Urothelium cell line (cell line): Measurements from ENCODE around the gene SAP130.

Experiments
- DNase-seq: peaks from one replicate; pipeline ENCODE4 v3.0.0; 2011; ENCODE audit warnings: low spot score, mixed read lengths
- FAIRE-seq: peaks from 2 replicates; lab custom pipeline; 2011; peaks lifted over from hg19 to GRCh38; lab: Jason Lieb, UNC

SAP130 gene

DNA sequence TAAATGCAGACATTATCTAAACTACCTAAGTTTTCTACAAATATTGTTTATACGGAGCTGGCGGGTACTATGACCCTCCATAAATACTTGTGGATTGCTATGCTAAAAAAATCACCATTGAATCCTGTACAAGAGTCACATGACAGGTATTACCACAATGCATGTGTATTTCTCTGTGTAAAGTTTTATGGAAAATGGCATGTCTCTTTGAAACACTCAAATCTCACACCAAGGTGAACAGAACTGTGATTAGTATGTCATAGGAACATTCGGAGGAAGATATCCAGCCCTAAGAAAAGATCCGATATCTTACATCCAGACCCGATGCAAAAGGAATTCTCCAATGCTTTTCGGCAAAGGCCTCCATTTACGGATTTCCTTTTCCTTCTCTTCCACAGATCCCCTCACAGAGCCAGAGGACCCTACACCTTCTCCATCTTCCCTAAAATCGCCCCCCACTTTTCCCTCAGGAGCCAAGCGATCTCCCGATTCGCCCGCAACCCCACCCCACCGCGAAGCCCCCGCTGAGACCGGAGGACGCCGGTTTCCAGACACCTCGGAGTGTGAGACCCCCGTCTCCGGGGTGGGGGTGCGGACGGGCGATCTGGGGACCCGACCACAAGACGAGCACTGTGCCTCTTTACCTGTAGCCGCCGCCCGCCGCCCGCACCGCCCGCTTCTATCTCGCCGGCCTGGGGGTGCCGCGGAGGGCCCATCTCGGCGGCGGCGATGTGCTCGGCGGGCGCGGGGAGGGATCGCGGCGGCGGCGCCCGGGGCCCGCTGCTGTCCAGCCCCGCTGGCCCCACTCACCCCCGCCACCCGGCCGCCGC, 1.2 kb downstream of the SAP130 start:
- FAIRE-seq = no peak
- DNase-seq = no peak

DNA sequence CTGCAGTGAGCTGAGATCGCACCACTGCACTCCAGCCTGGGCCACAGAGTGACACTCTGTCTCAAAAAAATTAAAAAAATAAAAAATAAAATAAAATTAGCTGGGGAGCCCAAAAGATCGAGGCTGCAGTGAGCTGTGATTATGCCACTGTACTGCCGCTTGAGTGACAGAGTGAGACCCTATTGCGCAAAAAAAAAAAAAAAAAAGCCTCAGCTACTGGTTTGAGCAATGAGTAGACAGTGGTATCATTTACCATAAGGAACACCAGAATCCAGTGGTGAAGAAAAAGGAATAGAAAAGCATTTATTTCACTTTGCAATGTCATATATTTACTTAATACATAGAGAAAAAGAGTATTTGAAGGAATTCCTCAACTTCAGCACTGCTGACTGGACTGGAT, 3.0 kb downstream of the SAP130 start:
- DNase-seq = no peak

DNA sequence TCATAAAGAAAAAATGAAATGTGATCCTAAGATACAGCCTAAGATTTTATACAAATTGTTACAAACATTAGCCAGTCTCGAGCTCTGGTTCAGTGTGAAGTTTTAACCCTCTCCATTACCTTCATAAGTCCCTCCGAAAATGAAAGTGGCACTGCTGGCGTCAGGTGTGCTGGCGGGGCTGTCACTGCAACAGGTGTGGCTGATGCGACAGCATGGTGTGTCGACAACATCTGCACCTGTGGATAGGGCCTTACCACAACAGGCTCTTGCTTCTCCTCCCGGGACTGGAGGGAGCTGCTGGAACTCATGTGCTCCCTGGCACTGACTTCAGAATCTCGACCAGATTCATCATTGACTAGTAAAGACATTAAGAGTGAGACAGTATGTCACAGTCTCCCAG, 10.3 kb downstream of the SAP130 start:
- DNase-seq = no peak
- no peak for FAIRE-seq

More for the DNA sequence above, 3.0 kb downstream of the SAP130 start:
- no peak for FAIRE-seq

DNA sequence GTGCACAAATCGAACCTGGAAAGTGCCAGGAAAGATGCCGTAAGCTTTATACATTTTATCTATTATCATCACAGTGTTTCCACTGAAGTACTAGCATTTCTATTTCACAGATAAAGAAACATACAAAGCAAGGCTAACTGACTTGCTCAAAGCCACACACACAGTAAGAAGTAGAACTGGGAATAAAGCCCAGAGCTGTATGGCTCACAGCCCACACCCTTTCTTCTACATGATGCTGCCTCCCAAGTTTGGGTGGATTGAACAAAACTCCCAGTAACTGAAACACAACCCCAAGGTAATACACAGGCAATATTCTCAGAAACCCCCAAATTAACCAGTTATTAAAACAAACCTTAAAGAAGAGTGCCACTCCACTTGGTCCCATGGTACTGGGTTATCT, 11.2 kb downstream of the SAP130 start:
- no peak for FAIRE-seq
- DNase-seq = no peak

DNA sequence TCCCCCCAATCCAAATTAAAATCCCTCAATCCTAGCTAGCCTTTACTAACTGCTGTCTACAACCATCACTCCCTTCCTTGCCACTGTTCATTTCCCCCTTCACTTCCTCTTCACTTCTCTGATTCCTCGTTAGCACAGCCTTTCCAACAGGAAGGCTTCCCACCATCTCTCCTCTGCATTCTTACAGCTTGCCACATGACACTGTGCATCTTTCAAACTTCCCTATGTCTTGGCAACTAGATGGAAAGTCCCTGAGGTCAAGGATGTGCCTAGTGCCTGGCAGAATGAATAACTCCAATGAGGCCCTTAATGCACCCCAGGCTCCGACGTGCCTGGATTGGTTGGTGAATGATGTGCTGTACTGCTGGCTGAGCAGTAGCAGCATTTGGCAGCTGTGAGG, 15.2 kb downstream of the SAP130 start:
- no peak for FAIRE-seq

DNA sequence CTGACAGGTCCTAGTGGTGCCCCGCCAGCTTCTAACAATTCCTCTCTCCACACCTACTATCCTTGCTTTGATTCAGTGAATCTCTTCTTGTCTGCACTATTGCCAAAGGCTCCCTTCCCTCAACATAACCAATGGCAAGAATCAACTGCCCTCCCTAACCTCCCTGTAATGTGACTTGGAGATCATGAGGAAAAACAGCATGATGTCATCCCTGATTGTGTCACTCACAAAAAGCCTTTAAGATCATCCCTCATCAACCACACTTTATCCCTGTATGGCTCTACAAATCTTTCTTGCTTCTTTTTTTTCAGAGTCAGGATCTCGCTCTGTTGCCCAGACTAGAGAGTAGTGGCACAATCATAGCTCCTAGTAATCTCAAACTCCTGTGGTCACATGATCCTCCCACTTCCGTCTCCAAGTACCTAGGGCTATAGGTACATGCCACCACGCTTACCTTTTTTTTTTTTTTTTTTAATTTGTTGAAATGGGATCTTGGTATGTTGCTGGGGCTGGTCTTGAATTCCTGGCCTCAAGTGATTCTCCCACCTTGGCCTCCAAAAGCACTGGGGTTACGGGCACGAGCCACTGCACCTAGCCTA, 19.7 kb downstream of the SAP130 start:
- DNase-seq (no peak), FAIRE-seq (no peak)

More for the DNA sequence above, 15.2 kb downstream of the SAP130 start:
- DNase-seq = no peak

DNA sequence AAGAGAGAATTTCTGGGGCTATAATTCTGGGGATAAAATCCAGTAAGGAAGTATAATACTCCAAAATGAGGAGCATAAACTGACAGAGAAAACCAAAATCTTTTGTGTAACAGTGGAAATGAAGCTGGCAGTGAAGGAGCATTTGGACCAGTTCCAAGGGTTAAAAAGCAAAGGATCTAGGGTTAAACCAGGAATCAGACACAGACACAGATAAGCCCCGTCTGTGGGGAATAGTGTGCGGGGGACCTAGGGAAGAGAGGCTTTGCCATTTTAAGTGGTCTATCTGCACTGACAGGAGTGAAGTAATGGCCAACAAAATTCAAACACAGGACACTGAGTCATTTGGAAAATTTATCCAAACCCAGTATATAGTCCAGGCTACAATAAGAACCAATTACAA, 23.4 kb downstream of the SAP130 start:
- FAIRE-seq (no peak), DNase-seq (no peak)

DNA sequence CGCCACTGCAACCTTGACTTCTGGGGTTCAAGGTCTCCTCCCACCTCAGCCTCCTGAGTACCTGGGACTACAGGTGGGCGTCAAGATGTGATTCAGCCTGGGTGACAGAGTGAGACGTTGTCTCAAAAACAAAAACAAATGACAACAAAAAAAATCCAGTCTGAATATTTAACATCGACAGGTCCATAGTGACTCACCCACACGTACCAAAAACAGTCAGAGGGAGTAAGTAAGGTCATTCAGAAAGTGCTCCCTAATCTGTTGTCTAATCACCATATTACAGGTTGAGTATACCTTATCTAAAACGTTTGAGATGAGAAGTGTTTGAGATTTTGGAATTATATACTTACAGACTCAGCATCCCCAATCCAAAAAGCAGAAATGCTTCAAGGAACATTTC, 24.4 kb downstream of the SAP130 start:
- DNase-seq (no peak), FAIRE-seq (no peak)

DNA sequence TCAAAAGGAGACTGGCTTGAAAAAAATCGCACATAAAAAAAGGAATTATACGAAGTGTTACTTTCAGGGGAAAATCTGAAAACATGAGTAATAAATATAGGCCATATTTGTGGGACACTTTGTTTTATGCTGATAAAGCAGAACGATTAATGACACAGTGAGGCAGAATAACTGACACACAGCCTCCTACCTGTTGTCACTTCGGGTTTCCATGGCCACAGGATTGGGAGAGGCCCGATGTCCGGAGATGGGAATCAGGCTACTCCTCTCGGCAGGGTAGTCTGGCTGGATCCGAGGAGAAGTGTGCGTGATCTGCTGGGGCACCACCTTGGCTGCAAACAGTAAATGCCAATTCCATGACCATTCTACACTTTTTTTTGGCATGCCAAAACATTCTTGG, 31.7 kb downstream of the SAP130 start:
- DNase-seq = no peak
- FAIRE-seq = no peak

DNA sequence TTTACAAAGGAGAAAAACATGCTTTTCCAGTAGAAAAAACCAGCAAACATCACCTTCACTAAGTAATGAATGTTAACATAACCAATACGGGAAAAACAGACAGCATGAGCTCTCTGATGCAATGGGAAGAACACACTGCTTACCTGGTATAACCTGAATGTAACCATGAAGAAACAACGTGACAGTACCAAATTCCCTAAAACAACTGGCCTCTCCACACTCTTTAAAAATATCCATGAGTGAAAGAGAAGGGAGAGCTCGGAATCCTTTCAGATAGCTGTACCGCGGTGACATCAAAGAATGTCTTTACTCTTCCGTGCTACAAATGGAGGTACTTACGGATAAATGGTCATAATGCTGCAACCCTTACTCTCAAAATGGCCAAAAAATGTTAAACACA, 32.1 kb downstream of the SAP130 start:
- no peak for DNase-seq
- no peak for FAIRE-seq

DNA sequence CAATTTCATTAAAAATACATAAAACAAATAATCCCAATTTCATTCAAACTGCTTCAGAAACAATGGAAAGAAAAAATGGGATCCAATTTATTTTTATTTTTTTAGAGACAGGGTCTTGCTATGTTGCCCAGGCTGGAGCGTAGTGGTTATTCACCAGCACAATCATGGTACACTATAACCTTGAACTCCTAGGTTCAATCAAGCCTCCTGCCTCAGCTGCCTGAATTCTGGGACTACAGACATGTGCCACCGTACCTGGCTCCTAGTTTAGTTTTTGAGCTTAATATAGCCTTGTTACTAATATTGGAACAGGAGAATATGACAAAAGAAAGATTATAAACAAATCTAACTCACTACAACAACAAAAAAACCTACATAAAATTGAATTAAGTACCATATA, 34.2 kb downstream of the SAP130 start:
- DNase-seq = no peak
- no peak for FAIRE-seq

DNA sequence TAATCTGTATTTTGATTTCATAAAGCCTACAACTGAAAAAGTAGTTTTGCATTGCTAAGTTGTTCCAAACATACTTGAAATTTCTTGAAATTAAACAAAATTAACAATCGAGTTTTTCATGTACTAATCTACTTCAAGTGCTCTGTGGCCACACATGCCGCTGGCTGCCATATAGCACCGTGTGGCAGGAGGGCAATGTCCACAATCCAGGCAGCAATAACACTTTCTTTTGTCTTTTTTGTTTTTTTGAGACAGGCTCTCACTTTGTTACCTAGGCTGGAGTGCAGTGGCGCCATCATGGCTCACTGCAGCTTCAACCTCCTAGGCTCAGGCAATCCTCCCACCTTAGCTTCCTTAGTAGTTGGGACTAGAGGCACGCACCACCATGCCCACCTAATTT, 36.1 kb downstream of the SAP130 start:
- DNase-seq (no peak), FAIRE-seq (no peak)

DNA sequence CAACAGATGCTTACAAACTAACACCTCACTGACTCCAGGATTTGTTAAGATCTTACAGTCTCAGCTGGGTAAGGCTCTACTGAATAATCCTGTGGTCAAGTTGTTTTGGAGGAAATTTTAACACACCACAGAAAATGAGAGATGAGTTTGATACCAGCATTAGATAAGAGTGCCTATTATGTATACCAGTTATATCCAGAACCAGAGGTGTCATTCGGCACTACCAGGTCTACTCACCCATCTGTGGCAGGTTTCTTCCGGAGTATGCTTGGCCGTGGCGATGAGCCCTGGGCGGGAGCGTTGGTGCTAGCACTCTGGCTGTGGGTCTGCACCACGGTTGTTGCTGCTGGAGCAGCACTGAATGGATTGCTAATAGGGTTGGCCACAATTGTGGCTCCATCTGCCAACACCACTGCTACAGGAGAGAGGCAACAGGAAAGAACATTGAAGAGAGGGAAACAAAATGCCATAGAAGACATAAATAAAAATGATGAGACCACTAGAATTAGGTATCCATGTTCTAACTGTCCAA, 41.2 kb downstream of the SAP130 start:
- FAIRE-seq (no peak), DNase-seq (no peak)

DNA sequence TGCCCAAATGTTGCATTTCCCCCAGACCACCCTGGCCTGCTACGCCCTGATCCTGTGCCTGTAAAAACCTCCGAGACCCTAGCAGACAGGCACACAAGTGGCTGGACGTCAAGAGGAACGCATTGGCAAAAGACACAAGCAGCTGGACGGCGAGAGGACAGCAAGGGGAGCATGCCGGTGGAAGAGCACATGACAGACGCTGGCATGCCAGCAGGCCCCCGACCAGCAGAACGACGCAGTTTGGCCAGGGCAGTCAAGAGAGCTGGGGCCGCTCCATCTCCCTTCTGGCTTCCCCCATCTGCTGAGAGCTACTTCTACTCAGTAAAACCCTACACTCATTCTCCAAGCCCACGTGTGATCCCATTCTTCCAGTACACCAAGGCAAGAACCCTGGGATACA, 42.1 kb downstream of the SAP130 start:
- no peak for FAIRE-seq
- DNase-seq = no peak

DNA sequence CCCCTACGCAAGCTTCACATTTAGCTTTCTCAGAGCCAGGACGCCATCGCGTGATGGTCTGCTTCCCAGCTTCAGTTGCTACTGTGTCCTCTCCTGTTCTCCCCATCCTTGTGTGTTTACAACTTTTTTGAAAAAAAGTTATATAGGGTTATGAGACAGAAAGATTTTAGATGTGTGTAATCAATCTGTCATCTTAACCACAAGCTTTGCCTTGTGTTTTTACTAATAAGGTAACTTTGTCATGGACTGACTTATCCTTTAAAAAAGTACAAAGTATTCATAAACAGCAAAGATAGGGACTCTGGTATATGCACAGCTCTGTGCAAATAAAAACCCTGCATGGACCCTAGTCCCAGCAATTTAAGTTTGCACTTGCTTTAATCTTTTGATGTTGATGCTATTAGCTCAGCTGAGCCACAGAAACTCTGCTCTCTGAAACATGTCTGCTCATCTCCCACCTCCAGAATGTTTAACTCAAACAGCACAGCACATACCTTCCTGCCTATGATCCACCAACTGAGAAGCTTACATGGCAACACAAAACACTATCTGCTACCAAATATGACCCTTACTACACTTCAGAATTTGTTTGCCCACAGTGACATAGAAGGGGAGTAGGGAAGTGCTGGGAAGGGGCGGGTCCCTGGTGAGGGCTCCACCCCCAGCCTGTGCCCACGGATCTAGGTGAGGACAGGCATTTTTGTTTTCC, 42.7 kb downstream of the SAP130 start:
- DNase-seq (no peak), FAIRE-seq (no peak)

DNA sequence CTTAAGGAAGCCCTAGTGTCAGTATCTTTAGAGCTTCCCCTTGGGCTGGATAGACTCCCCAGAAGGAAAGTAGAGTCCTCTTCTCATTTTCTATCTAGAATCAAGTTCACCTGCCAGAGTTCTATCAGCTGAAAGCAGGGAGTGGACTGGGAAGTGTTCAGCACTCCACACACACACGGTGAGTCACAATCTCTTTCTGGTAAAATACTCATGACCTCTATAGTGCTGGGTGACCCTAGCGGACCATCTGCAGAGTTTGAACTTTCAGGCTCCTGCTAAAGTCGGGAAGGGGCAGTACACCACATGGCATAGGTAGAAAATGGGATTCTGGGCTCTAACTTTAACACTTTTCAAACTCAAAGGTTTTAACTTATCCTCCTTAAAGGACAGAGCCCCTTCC, 43.3 kb downstream of the SAP130 start:
- DNase-seq = no peak
- FAIRE-seq = no peak

DNA sequence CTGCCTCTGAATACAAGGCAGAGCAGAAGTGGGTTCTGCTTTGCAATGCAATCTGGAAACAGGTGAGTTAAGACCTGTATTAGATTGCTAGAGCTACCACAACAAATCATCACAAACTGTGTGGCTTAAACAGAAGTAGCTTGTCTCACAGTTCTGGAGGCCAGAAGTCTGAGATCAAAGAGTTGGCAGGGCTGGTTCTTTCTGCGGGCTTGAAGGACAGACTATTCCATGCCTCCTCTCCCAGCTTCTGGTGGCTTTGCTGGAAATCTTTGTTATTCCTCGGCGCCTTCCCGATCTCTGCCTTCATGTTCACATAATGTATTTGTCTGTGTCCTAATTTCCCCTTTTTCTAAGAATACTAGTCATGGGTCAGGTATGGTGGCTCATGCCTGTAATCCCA, 58.4 kb downstream of the SAP130 start:
- FAIRE-seq (no peak), DNase-seq (no peak)

DNA sequence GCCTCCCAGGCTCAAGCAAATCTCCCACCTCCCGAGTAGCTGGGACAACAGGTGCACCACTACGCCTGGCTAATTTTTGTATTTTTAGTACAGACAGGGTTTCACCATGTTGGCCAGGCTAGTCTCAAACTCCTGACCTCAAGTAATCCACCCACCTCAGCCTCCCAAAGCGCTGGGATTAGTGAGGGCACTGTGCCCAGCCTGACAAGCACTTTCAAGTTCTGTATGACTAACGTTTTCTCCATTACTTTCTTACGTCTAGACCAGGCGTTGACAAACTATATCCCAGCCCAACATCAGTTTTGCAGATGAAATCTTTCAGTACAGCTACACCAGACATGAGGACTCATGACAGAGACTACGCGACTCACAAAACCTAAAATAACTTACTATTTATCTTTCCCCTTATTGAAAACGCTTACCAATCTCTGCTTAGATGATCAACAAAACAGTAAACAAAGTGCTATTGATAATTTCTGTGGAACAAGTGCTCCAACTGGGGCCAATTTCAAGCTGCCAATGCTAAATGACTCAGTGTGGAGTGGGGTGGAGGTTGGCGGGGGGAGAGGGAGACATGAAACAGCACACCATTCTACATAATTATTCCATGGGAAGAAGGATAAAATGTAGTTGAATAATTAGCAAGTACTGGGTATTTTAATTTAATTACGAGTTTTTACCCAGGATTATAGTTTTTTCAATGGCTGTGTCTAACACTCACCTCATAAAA, 59.1 kb downstream of the SAP130 start:
- DNase-seq (no peak), FAIRE-seq (no peak)

DNA sequence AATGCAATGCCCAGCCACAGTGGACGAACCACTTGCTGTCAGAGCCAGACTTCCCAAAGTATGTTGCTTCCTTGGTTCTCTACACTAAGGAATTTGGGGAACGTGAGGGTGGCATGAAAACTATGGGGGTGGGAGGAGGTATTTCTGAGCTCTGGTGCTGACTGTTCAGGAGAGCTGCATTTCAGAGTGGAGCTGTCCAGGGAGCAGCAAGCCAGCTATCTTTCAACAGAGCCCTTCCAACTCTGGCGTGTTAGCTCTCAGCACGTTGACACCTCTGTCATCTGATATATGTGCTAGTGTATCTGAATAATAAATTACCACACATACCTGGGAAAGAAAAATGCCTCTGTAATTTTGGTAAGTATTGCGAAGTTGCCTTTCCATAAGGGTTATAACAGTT, 66.1 kb downstream of the SAP130 start:
- FAIRE-seq (no peak), DNase-seq (no peak)

DNA sequence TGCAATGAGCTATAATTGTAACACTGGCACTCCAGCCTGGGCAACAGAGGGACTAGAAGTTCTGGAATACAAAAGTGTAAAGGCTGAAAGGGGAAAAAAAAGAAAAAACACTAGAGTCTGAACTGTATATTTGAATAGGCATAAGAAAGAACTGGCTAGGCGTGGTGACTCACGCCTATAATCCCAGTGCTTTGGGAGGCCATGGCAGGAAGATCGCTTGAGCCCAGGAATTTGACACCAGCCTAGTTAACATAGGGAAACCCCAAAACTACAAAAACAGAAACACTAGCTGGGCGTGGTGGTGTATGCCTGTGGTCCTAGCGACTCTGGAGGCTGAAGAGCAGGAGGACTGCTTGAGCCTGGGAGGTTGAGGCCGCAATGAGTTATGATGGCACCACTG, 70.6 kb downstream of the SAP130 start:
- DNase-seq (no peak), FAIRE-seq (no peak)

DNA sequence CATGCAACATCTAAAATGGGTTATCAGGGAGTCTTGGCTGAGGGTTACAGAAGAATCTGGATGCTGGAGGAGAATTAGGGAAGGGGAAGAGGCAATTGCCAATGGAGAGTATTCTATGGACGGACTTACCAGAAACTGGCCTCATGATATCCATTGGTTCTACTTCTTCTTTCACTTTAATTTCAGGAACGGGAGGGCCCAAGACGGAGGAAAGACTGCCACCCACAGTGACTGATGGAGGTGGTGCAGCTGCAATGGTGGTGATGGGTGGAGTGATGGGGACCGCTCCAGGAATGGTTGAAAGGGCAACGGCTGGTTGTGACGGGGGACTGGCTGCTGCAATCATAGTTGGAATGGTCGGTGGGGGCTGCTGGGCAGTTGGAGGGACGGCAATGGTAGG, 73.0 kb downstream of the SAP130 start:
- DNase-seq (no peak), FAIRE-seq (no peak)
